ENCODE measurements around the gene LHX8.

- no peak for TF ChIP-seq CTCF (IDR thresholded peaks at IDR 0.05)
- no peak for TF ChIP-seq MAX (IDR thresholded peaks at IDR 0.05; ENCODE audit: low read depth)
- no peak for TF ChIP-seq JUND (IDR thresholded peaks at IDR 0.05)
- no peak for TF ChIP-seq POLR2AphosphoS5 (IDR thresholded peaks at IDR 0.05; ENCODE audit: low read depth, low read length)
- no peak for TF ChIP-seq YY1 (IDR thresholded peaks at IDR 0.05; ENCODE audit: low read depth)
Measured at GRCh38 chr1:75188892-75189291, 54.7 kb downstream of the LHX8 start.
